BLaER1 treated with 17β-estradiol and CSF1 and Interleukin-3, amounts not matched to agents 10 nM and 100 nM (cell line): ENCODE results near the gene ATG13.

ENCODE experiments used
- H3K27ac ChIP-seq, 11 experiments: shearing (Covaris generic); formaldehyde crosslinking; 2 replicates each; pipeline ENCODE4 v1.8.1; 2022
- H3K27me3 ChIP-seq, 11 experiments: shearing (Covaris generic); formaldehyde crosslinking; 2 replicates each; pipeline ENCODE4 v1.8.1; 2022
- H3K36me3 ChIP-seq, 11 experiments: shearing (Covaris generic); formaldehyde crosslinking; 2 replicates each; pipeline ENCODE4 v1.8.1; 2022
- H3K4me1 ChIP-seq, 10 experiments: shearing (Covaris generic); formaldehyde crosslinking; 2 replicates each; pipeline ENCODE4 v1.8.1; 2022
- H3K4me2 ChIP-seq, 11 experiments: shearing (Covaris generic); formaldehyde crosslinking; 2 replicates each; pipeline ENCODE4 v1.8.1; 2022
- H3K4me3 ChIP-seq, 10 experiments: shearing (Covaris generic); formaldehyde crosslinking; 2 replicates each; pipeline ENCODE4 v1.8.1; 2022
- H3K9ac ChIP-seq, 11 experiments: shearing (Covaris generic); formaldehyde crosslinking; 2 replicates each; pipeline ENCODE4 v1.8.1; 2022
- H3K9me3 ChIP-seq, 11 experiments: shearing (Covaris generic); formaldehyde crosslinking; replicated peaks in 1 of 11; 2 replicates each; pipeline ENCODE4 v1.8.1; 2022
- H4K20me1 ChIP-seq, 11 experiments: shearing (Covaris generic); formaldehyde crosslinking; 2 replicates each; pipeline ENCODE4 v1.8.1; 2022
- Cebpa-rat ChIP-seq, 11 experiments: shearing (Covaris generic); IDR thresholded peaks; 2 replicates each; pipeline ENCODE4 v1.8.1; 2022

Gene ATG13

GRCh38 chr11:46671958-46672315 lies 54.6 kb downstream of the ATG13 start:
- H3K9ac ChIP-seq, result peak overlapping the region; percentile 83 to 98 (median 93)
- no peaks in the 10 kb centered on the region for H4K20me1 ChIP-seq
- H3K27ac ChIP-seq, result peak overlapping the region; percentile 92 to 100 (median 99)
- peak overlapping the region; percentile 80 to 98 (median 91) for H3K4me2 ChIP-seq
- H3K4me3 ChIP-seq, result peak overlapping the region; percentile 11 to 77 (median 64); a peak in 19 of 20 replicates
- H3K9me3 ChIP-seq, result no peaks in the 10 kb centered on the region
- H3K36me3 ChIP-seq, result peaks cover 36 to 65% (median 46%) of the 10 kb centered on the region in 11 experiments
- H3K4me1 ChIP-seq, result peaks cover 84 to 97% (median 95%) of the 10 kb centered on the region in 10 experiments
- H3K27me3 ChIP-seq, result no peaks in the 10 kb centered on the region; a peak in 1 of 22 replicates
- TF ChIP-seq Cebpa-rat (IDR thresholded peaks at IDR 0.05), result no peak

- H3K27ac ChIP-seq, result peak overlapping the region; percentile 92 to 100 (median 99)
- H3K9ac ChIP-seq, result peak overlapping the region; percentile 83 to 98 (median 93)
- peak overlapping the region; percentile 80 to 98 (median 91) for H3K4me2 ChIP-seq
- no peaks in the 10 kb centered on the region for H3K9me3 ChIP-seq
- H3K36me3 ChIP-seq, result peaks cover 32 to 63% (median 42%) of the 10 kb centered on the region in 11 experiments
- no peaks in the 10 kb centered on the region; a peak in 1 of 22 replicates for H3K27me3 ChIP-seq
- peak overlapping the region; percentile 11 to 77 (median 64); a peak in 18 of 20 replicates for H3K4me3 ChIP-seq
- no peak for TF ChIP-seq Cebpa-rat (IDR thresholded peaks at IDR 0.05)
- H4K20me1 ChIP-seq, result no peaks in the 10 kb centered on the region
- H3K4me1 ChIP-seq, result peaks cover 84 to 97% (median 95%) of the 10 kb centered on the region in 10 experiments
Measured at GRCh38 chr11:46672381-46672839, 55.1 kb downstream of the ATG13 start.

GRCh38 chr11:46673713-46674462 lies 56.5 kb downstream of the ATG13 start:
- H3K36me3 ChIP-seq, result peaks cover 29 to 63% (median 36%) of the 10 kb centered on the region in 11 experiments
- H3K9me3 ChIP-seq, result no peaks in the 10 kb centered on the region
- peak overlapping the region; percentile 92 to 100 (median 99) for H3K27ac ChIP-seq
- no peaks in the 10 kb centered on the region; a peak in 1 of 22 replicates for H3K27me3 ChIP-seq
- peak overlapping the region; percentile 80 to 98 (median 91) for H3K4me2 ChIP-seq
- H3K4me3 ChIP-seq, result peak overlapping the region in 7 of 10 experiments; percentile 2 to 77 (median 62); a peak in 8 of 20 replicates
- no peak for TF ChIP-seq Cebpa-rat (IDR thresholded peaks at IDR 0.05)
- peak overlapping the region; percentile 69 to 98 (median 93) for H3K9ac ChIP-seq
- H3K4me1 ChIP-seq, result peaks cover 93 to 97% (median 95%) of the 10 kb centered on the region in 10 experiments
- H4K20me1 ChIP-seq, result no peaks in the 10 kb centered on the region

GRCh38 chr11:46674463-46675287 lies 57.3 kb downstream of the ATG13 start:
- Histone ChIP-seq H3K27ac (peak overlapping the region; percentile 92 to 100 (median 99)), H3K9ac (peak overlapping the region; percentile 69 to 98 (median 93)), H3K36me3 (peaks cover 29 to 63% (median 36%) of the 10 kb centered on the region in 11 experiments)

GRCh38 chr11:46675288-46675851 lies 58.0 kb downstream of the ATG13 start:
- peak overlapping the region in 6 of 10 experiments; percentile 1 to 77 (median 34); a peak in 10 of 20 replicates for H3K4me3 ChIP-seq
- H4K20me1 ChIP-seq, result no peaks in the 10 kb centered on the region
- no peaks in the 10 kb centered on the region; a peak in 1 of 22 replicates for H3K27me3 ChIP-seq
- H3K36me3 ChIP-seq, result peaks cover 33 to 63% (median 39%) of the 10 kb centered on the region in 11 experiments
- H3K4me1 ChIP-seq, result peaks cover 78 to 91% (median 86%) of the 10 kb centered on the region in 10 experiments
- no peak for TF ChIP-seq Cebpa-rat (IDR thresholded peaks at IDR 0.05)
- no peaks in the 10 kb centered on the region for H3K9me3 ChIP-seq
- H3K4me2 ChIP-seq, result peak overlapping the region; percentile 80 to 98 (median 91)
- peak overlapping the region; percentile 92 to 100 (median 99) for H3K27ac ChIP-seq
- H3K9ac ChIP-seq, result peak overlapping the region; percentile 69 to 98 (median 93)

More at GRCh38 chr11:46674463-46675287, 57.3 kb downstream of the ATG13 start:
- Histone ChIP-seq H3K9me3 (no peaks in the 10 kb centered on the region), H3K4me2 (peak overlapping the region; percentile 80 to 98 (median 91)), H3K4me1 (peaks cover 85 to 97% (median 92%) of the 10 kb centered on the region in 10 experiments), H3K4me3 (peak overlapping the region in 7 of 10 experiments; percentile 2 to 77 (median 62); a peak in 8 of 20 replicates), H3K27me3 (no peaks in the 10 kb centered on the region; a peak in 1 of 22 replicates), H4K20me1 (no peaks in the 10 kb centered on the region)
- peak in 2 of 11 experiments; percentile 47 to 64; a peak in 2 of 22 replicates for TF ChIP-seq Cebpa-rat (IDR thresholded peaks at IDR 0.05)

- Histone ChIP-seq H4K20me1 (no peaks in the 10 kb centered on the region), H3K36me3 (peaks cover 39 to 69% (median 45%) of the 10 kb centered on the region in 11 experiments), H3K4me1 (peaks cover 74 to 86% (median 81%) of the 10 kb centered on the region in 10 experiments), H3K4me2 (peak overlapping the region; percentile 80 to 98 (median 91)), H3K4me3 (peak overlapping the region in 5 of 10 experiments; percentile 4 to 25 (median 16); a peak in 7 of 20 replicates), H3K27ac (peak overlapping the region; percentile 92 to 100 (median 99)), H3K9ac (peak overlapping the region; percentile 69 to 98 (median 93); a peak in 21 of 22 replicates), H3K9me3 (no peaks in the 10 kb centered on the region), H3K27me3 (no peaks in the 10 kb centered on the region; a peak in 1 of 22 replicates)
- no peak for TF ChIP-seq Cebpa-rat (IDR thresholded peaks at IDR 0.05)
Measured at GRCh38 chr11:46675949-46676348, 58.6 kb downstream of the ATG13 start.

- H3K9me3 ChIP-seq, result no peaks in the 10 kb centered on the region
- H3K4me1 ChIP-seq, result peaks cover 70 to 82% (median 78%) of the 10 kb centered on the region in 10 experiments
- H3K9ac ChIP-seq, result peak overlapping the region; percentile 17 to 98 (median 93); a peak in 21 of 22 replicates
- peak overlapping the region; percentile 80 to 98 (median 91) for H3K4me2 ChIP-seq
- H3K4me3 ChIP-seq, result peak overlapping the region in 5 of 10 experiments; percentile 4 to 41 (median 20); a peak in 8 of 20 replicates
- peak overlapping the region; percentile 92 to 100 (median 99) for H3K27ac ChIP-seq
- H3K36me3 ChIP-seq, result peaks cover 45 to 75% (median 52%) of the 10 kb centered on the region in 11 experiments
- TF ChIP-seq Cebpa-rat (IDR thresholded peaks at IDR 0.05), result no peak
- no peaks in the 10 kb centered on the region; a peak in 1 of 22 replicates for H3K27me3 ChIP-seq
- no peaks in the 10 kb centered on the region for H4K20me1 ChIP-seq
Measured at GRCh38 chr11:46676436-46677158, 59.2 kb downstream of the ATG13 start.
